ENCODE measurements around the gene RAG2.
A peak's percentile ranks its signal among the peaks of the same experiment; 100 is the strongest.

RAG2 gene

GRCh38 chr11:36609383-36609782 is 11.3 kb upstream of the RAG2 start:
- no peak overlapping the region for H3K4me2 ChIP-seq (ENCODE audit: low read depth, low read length, poor library complexity, severe bottlenecking)

GRCh38 chr11:36608491-36609199 is 10.6 kb upstream of the RAG2 start:
- Histone ChIP-seq H3K36me3 (ENCODE audit: insufficient read depth, low read length) (no peaks in the 10 kb centered on the region), H2AFZ (ENCODE audit: low read length) (no peak overlapping the region), H3K9me2 (replicated peaks; ENCODE audit: low read depth, low read length) (no peaks in the 10 kb centered on the region), H3K4me2 (ENCODE audit: low read depth, low read length, poor library complexity, severe bottlenecking) (no peak overlapping the region), H3K79me2 (ENCODE audit: insufficient read depth, low read length) (no peaks in the 10 kb centered on the region), H3K4me1 (ENCODE audit: insufficient read depth, low read length, poor library complexity, severe bottlenecking) (peaks cover 32% of the 10 kb centered on the region), H3K27me3 (ENCODE audit: insufficient read depth, low read length, poor library complexity, severe bottlenecking) (no peaks in the 10 kb centered on the region), H3K9me3 (ENCODE audit: insufficient read depth, low read depth, low read length) (no peaks in the 10 kb centered on the region), H3K4me3 (ENCODE audit: low read length, poor library complexity, severe bottlenecking) (no peak overlapping the region), H3K9ac (ENCODE audit: low read depth, low read length, poor library complexity, severe bottlenecking) (no peak overlapping the region), H4K20me1 (ENCODE audit: insufficient read depth, low read length, poor library complexity, severe bottlenecking) (no peaks in the 10 kb centered on the region), H3F3A (ENCODE audit: low read depth) (no peaks in the 10 kb centered on the region)
- TF ChIP-seq CTCF (conservative IDR thresholded peaks at IDR 0.05; ENCODE audit: low read length) (no peak), EZH2phosphoT487 (IDR thresholded peaks at IDR 0.05; ENCODE audit: borderline replicate concordance) (no peak)

More at GRCh38 chr11:36609383-36609782, 11.3 kb upstream of the RAG2 start:
- no peaks in the 10 kb centered on the region for H3K9me3 ChIP-seq (ENCODE audit: insufficient read depth, low read depth, low read length)
- H3K9ac ChIP-seq (ENCODE audit: low read depth, low read length, poor library complexity, severe bottlenecking) = no peak overlapping the region
- H4K20me1 ChIP-seq (ENCODE audit: insufficient read depth, low read length, poor library complexity, severe bottlenecking) = no peaks in the 10 kb centered on the region
- no peaks in the 10 kb centered on the region for H3K79me2 ChIP-seq (ENCODE audit: insufficient read depth, low read length)
- no peaks in the 10 kb centered on the region for H3F3A ChIP-seq (ENCODE audit: low read depth)
- H3K4me3 ChIP-seq (ENCODE audit: low read length, poor library complexity, severe bottlenecking) = no peak overlapping the region
- no peaks in the 10 kb centered on the region for H3K9me2 ChIP-seq (replicated peaks; ENCODE audit: low read depth, low read length)
- no peak overlapping the region for H2AFZ ChIP-seq (ENCODE audit: low read length)
- H3K27me3 ChIP-seq (ENCODE audit: insufficient read depth, low read length, poor library complexity, severe bottlenecking) = no peaks in the 10 kb centered on the region
- H3K4me1 ChIP-seq (ENCODE audit: insufficient read depth, low read length, poor library complexity, severe bottlenecking) = peaks cover 27% of the 10 kb centered on the region
- no peaks in the 10 kb centered on the region for H3K36me3 ChIP-seq (ENCODE audit: insufficient read depth, low read length)
- no peak for TF ChIP-seq CTCF (conservative IDR thresholded peaks at IDR 0.05; ENCODE audit: low read length)
- TF ChIP-seq EZH2phosphoT487 (IDR thresholded peaks at IDR 0.05; ENCODE audit: borderline replicate concordance) = no peak

GRCh38 chr11:36605221-36606216 is 7.5 kb upstream of the RAG2 start:
- TF ChIP-seq EZH2phosphoT487 (IDR thresholded peaks at IDR 0.05; ENCODE audit: borderline replicate concordance) = no peak
- no peak for TF ChIP-seq CTCF (conservative IDR thresholded peaks at IDR 0.05; ENCODE audit: low read length)
- Histone ChIP-seq H3K27me3 (ENCODE audit: insufficient read depth, low read length, poor library complexity, severe bottlenecking) (no peaks in the 10 kb centered on the region), H3K4me3 (ENCODE audit: low read length, poor library complexity, severe bottlenecking) (no peak overlapping the region), H3F3A (ENCODE audit: low read depth) (no peaks in the 10 kb centered on the region), H3K9me3 (ENCODE audit: insufficient read depth, low read depth, low read length) (no peaks in the 10 kb centered on the region), H3K9me2 (replicated peaks; ENCODE audit: low read depth, low read length) (no peaks in the 10 kb centered on the region), H3K36me3 (ENCODE audit: insufficient read depth, low read length) (no peaks in the 10 kb centered on the region), H3K4me2 (ENCODE audit: low read depth, low read length, poor library complexity, severe bottlenecking) (peak overlapping the region; percentile 27), H2AFZ (ENCODE audit: low read length) (no peak overlapping the region), H3K79me2 (ENCODE audit: insufficient read depth, low read length) (no peaks in the 10 kb centered on the region), H3K9ac (ENCODE audit: low read depth, low read length, poor library complexity, severe bottlenecking) (no peak overlapping the region), H4K20me1 (ENCODE audit: insufficient read depth, low read length, poor library complexity, severe bottlenecking) (no peaks in the 10 kb centered on the region), H3K4me1 (ENCODE audit: insufficient read depth, low read length, poor library complexity, severe bottlenecking) (peaks cover 56% of the 10 kb centered on the region)
